Midbrain (tissue), 1 donor: ENCODE data around the gene TRIM7.

Experiments used
- DNase-seq: peaks from one replicate; lab custom pipeline; 2025; lab: John Stamatoyannopoulos, UW

TRIM7 gene

DNA sequence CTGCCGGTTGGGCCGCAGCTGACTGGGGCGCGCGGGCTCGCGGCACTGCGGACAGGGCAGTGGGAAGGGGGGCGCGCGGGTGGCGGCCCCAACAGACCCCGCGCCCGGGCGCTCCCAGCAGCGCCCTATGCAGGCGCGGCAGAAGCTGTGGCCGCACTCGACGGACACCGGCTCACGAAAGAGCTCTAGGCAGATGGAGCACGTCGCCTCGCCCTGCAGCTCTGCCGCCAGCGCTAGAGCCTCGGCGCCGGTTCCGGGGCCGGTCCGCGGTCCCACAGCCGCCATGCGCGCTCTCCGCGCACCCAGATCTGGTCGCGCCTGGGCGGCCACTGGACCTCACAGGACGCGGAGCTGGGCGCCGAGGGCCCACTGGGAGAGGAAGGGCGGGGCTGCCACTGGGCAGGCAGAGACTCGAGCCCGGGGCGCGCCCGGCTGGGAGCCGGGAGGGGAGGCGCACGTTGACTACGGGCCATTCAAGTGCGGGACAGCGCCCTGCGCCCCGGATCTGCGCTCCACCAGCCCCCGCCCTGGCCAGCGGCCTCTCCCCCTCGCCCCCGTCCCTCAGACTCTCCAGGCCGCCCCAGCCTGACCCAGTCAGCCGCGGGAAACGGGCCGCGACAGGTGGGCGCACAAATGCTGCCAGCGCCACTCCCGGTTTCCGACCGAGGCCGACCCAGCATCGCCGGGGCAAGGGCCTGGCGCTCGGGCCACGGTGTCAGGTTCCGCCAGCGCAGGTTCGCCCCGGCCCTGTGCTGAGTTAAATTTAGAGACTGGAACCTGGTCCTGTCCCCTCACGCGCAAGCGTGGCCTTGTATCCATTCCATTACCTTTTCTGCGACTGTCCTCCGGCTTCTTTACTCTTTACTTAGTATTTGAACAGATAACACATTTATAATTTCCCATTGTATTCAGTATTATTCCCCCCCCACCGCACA, at the start of gene TRIM7:
Gene TRIM7 (minus strand): TSS at position 371 of the 935 bp plus-strand sequence. CDS start 86 bp downstream, at position 285.
- DNase-seq = no peak

DNA sequence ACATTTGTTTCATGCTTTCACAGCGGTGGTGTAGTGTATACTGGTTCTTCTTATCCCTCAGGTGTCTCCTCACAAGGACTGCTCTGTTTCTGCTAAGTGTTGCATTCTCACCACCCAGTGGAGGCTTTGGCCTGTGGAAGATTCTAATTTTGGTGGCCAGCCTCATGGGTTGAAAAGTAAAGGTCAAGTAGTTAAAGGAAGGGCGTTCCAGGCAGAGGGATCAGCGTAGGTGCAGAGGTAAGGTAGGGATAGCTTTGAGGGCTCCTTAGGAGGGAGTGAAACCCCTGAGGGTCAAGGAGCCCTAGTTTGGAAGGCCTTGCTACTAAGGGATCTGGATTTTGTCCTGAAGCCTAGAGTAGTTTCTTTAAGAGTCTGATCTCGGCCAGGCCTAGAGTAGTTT, 43.3 kb upstream of the TRIM7 start:
- DNase-seq = no peak

- DNase-seq = no peak
Observed at GRCh38 chr5:181246276-181247049, 41.5 kb upstream of the TRIM7 start.

- no peak for DNase-seq
Observed at GRCh38 chr5:181245427-181246275, 40.7 kb upstream of the TRIM7 start.

- DNase-seq = no peak
Observed at GRCh38 chr5:181243564-181244343, 38.8 kb upstream of the TRIM7 start, which contains the start of gene RACK1. RACK1 (minus strand) TSS chr5:181243906; CDS start chr5:181243800, 106 bp downstream.

DNA sequence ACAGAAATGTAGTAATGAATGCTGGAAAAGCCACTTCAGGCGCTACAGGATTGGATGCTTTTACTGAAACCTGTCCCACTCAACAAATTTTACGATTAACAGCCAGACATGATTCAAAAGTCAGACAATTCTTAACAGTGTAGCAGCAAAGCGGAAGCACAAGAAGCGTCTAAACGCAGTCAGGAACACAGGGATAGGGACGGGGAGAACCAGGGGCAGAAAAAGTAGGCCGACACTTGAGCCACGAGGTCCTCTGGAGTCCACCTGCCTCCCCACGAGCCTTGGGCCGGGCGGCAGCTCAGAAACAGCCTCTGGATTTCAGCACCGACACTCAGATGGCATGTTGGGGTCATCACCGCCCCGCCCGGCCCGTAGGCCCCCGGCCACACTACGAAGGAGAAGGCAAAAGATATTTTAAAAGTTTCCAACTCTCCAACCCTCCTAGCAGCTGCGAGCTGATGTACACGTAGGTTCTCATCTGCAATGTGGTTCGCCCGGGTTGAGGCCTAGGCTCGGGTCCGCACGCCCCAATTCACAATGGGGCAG, 38.1 kb upstream of the TRIM7 start:
- no peak for DNase-seq

GRCh38 chr5:181242031-181242451, 37.0 kb upstream of the TRIM7 start:
- no peak for DNase-seq

DNA sequence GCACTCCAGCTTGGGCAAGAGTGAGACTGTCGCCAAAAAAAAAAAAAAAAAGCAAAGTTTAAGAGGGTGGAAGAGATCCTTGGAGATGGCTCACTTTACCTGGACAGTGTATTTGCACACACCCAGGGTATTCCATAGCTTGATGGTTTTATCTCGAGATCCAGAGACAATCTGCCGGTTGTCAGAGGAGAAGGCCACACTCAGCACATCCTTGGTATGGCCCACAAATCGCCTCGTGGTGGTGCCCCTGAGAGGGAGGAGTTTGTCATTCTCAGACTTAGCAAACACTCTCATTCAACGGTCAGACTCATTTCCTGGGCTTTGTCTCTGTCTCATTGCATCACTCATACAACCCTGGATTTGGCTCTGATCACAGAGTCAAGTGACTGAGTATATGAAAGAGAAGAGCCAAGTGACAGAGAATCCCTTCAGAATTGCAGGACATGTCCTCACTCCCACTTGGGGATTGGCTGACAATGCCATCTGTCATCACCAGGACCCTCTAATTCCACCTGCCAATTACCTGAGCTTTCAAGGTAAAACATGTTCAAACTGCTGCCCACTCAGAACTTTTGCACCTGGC, 36.5 kb upstream of the TRIM7 start:
- no peak for DNase-seq

GRCh38 chr5:181239062-181239663, 34.2 kb upstream of the TRIM7 start:
- DNase-seq = no peak

DNA sequence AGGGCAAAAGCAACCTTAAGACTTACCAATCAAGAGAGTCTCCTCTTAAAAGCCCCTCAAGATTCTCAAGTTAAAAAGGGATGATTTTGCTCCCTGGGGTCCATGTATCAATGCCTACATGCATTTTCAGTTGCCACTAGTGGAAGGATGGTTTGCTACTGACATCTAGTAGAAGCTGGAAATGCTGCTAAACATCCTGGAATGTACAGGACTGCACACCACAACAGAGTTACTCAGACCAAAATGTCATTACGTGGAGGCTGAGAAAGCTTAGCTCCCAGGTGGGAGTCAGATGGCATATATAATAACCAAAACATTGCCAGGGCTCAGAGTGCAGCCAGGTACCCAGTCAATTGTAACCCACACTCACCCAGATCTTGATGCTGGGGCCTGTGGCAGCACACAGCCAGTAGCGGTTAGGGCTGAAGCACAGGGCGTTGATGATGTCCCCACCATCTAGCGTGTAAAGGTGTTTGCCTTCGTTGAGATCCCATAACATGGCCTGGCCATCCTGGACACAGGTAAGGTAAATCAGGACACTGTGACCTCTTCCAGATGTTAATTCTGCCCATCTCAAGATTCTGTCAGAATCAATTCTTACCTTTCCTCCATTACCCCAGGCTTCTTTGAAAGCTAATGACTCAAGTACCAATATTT, 32.9 kb upstream of the TRIM7 start:
- DNase-seq = no peak

- DNase-seq = no peak
Observed at GRCh38 chr5:181236954-181237641, 32.1 kb upstream of the TRIM7 start.

GRCh38 chr5:181236471-181236870, 31.5 kb upstream of the TRIM7 start:
- DNase-seq = no peak

GRCh38 chr5:181235689-181236366, 30.8 kb upstream of the TRIM7 start:
- no peak for DNase-seq

DNA sequence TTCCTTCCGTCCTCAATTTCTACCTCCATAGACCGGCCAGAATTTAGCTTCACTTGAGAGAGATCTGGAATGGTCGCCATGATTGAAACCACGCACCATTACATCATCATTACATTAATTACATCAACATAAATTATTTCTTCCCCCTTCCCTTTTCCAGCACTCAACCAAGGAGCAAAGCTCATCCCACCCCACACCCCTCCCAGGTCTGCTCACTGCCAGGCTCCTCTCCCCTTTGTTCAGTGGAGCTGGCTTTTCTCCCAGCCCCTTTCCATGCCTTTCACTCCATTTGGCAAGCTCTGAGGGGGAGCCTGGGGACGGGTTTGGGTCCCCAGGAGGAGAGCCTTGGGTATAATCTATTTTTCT, 30.3 kb upstream of the TRIM7 start:
- DNase-seq = no peak

- no peak for DNase-seq
Observed at GRCh38 chr5:181234455-181235306, 29.7 kb upstream of the TRIM7 start.

GRCh38 chr5:181233801-181234454, 28.9 kb upstream of the TRIM7 start:
- DNase-seq = no peak
